Fibroblast of upper back skin (primary cell): ENCODE measurements around the gene RHCG.

Experiments used
- DNase-seq: peaks from one replicate; pipeline ENCODE4 v3.0.0-alpha.2; 2013

The RHCG gene

GRCh38 chr15:89496155-89497098 is at the start of gene RHCG:
RHCG (minus strand) TSS chr15:89496583; CDS start chr15:89496544, 39 bp downstream.
- DNase-seq: peak; percentile 12

- no peak for DNase-seq
Observed at GRCh38 chr15:89543389-89543788, 47.0 kb upstream of the RHCG start.

- no peak for DNase-seq
Observed at GRCh38 chr15:89542369-89542768, 46.0 kb upstream of the RHCG start.

- no peak for DNase-seq
Observed at GRCh38 chr15:89539027-89539426, 42.6 kb upstream of the RHCG start.

- peak; percentile 26 for DNase-seq
Observed at GRCh38 chr15:89533861-89534544, 37.6 kb upstream of the RHCG start.

GRCh38 chr15:89531796-89532537 is 35.6 kb upstream of the RHCG start:
- no peak for DNase-seq

- no peak for DNase-seq
Observed at GRCh38 chr15:89530976-89531375, 34.6 kb upstream of the RHCG start.

GRCh38 chr15:89528757-89529352 is 32.5 kb upstream of the RHCG start:
- no peak for DNase-seq

- DNase-seq: no peak
Observed at GRCh38 chr15:89526601-89527441, 30.4 kb upstream of the RHCG start.

- no peak for DNase-seq
Observed at GRCh38 chr15:89526181-89526580, 29.8 kb upstream of the RHCG start.

- no peak for DNase-seq
Observed at GRCh38 chr15:89524184-89524583, 27.8 kb upstream of the RHCG start.

GRCh38 chr15:89523101-89523500 is 26.7 kb upstream of the RHCG start:
- DNase-seq: no peak

GRCh38 chr15:89521605-89522004 is 25.2 kb upstream of the RHCG start:
- DNase-seq: no peak

- no peak for DNase-seq
Observed at GRCh38 chr15:89515477-89515876, 19.1 kb upstream of the RHCG start.

- DNase-seq: no peak
Observed at GRCh38 chr15:89514596-89515406, 18.4 kb upstream of the RHCG start.

GRCh38 chr15:89514186-89514585 is 17.8 kb upstream of the RHCG start:
- DNase-seq: no peak

GRCh38 chr15:89513284-89513683 is 16.9 kb upstream of the RHCG start:
- no peak for DNase-seq

- DNase-seq: no peak
Observed at GRCh38 chr15:89512631-89513030, 16.2 kb upstream of the RHCG start.

GRCh38 chr15:89506026-89506686 is 9.8 kb upstream of the RHCG start:
- DNase-seq: no peak

GRCh38 chr15:89504166-89504565 is 7.8 kb upstream of the RHCG start:
- no peak for DNase-seq
